CD4-positive, alpha-beta T cell (primary cell): ENCODE data around the gene RUSF1. TPM values are rescaled to one million over a fixed set of nuclear protein-coding genes. Genes with fewer than 3 reads are reported as not detected.
"Not testable (repeated sequence)": the region's sequence is repeated elsewhere in the genome, so short reads cannot be mapped to it uniquely, and the experiment has no call there.

Source experiments
- ATAC-seq: fragments of 200-7000 bp; cut with Tn5 transposase; one replicate; pipeline ENCODE4 v1.10.0; 2022; ENCODE audit warnings: mild to moderate bottlenecking; ENCODE audit not compliant: poor library complexity
- CTCF ChIA-PET: fragments of 350-600 bp; sonication (Branson Sonifier 250); formaldehyde crosslinking; loops from one replicate; lab custom pipeline; 2021; ENCODE audit warnings: antibody characterized with exemption, inconsistent platforms; lab: Charles Lee
- POLR2A ChIA-PET: fragments of 350-600 bp; sonication (Branson Sonifier 250); formaldehyde crosslinking; loops from one replicate; lab custom pipeline; 2021; ENCODE audit warnings: antibody characterized with exemption, inconsistent platforms; lab: Charles Lee
- DNase-seq, 14 experiments: peaks; one replicate each; pipeline ENCODE4 v3.0.0-alpha.2; 2013 to 2020; ENCODE audit warnings: mixed read lengths in 2 of 14
- H3K27ac ChIP-seq, 2 donors: one replicate each; pipeline versions ENCODE4 v1.5.1 to v1.7.0; 2013; ENCODE audit warnings: low read length in 2 of 2, low read depth in 1 of 2, mild to moderate bottlenecking in 1 of 2
- H3K27me3 ChIP-seq, 2 experiments: 1 replicate in 1 of 2; 2 replicates in 1 of 2; pipeline versions ENCODE4 v1.6.1 to v1.7.0; 2013; ENCODE audit warnings: low read length in 2 of 2, control low read depth in 1 of 2, mild to moderate bottlenecking in 1 of 2, moderate library complexity in 1 of 2; ENCODE audit not compliant: insufficient read depth in 2 of 2, control insufficient read depth in 1 of 2
- H3K36me3 ChIP-seq: one replicate; pipeline ENCODE4 v1.6.1; 2013; ENCODE audit warnings: low read length, control low read depth; ENCODE audit not compliant: insufficient read depth
- H3K4me1 ChIP-seq: one replicate; pipeline ENCODE4 v1.6.1; 2013; ENCODE audit warnings: low read length, control low read depth; ENCODE audit not compliant: insufficient read depth
- H3K4me3 ChIP-seq: one replicate; pipeline ENCODE4 v1.5.1; 2013; ENCODE audit warnings: mild to moderate bottlenecking, low read length, moderate library complexity
- H3K9me3 ChIP-seq, 2 experiments: 1 replicate in 1 of 2; 2 replicates in 1 of 2; pipeline versions ENCODE4 v1.6.1 to v1.7.0; 2013; ENCODE audit warnings: low read length in 2 of 2, mild to moderate bottlenecking in 2 of 2, control low read depth in 1 of 2, moderate library complexity in 1 of 2; ENCODE audit not compliant: control insufficient read depth in 1 of 2, insufficient read depth in 1 of 2
- H3K27ac Mint-ChIP-seq: one replicate; pipeline ENCODE4 v1.8.0; 2020; ENCODE audit warnings: mixed read lengths
- H3K27me3 Mint-ChIP-seq: one replicate; pipeline ENCODE4 v1.8.0; 2021; ENCODE audit warnings: mixed read lengths
- H3K36me3 Mint-ChIP-seq: one replicate; pipeline ENCODE4 v1.8.0; 2021; ENCODE audit warnings: low read depth, mixed read lengths
- H3K4me1 Mint-ChIP-seq: one replicate; pipeline ENCODE4 v1.8.0; 2021; ENCODE audit warnings: low read depth, mixed read lengths
- H3K4me3 Mint-ChIP-seq: one replicate; pipeline ENCODE4 v1.8.0; 2020; ENCODE audit warnings: mild to moderate bottlenecking, mixed read lengths
- H3K9me3 Mint-ChIP-seq: one replicate; pipeline ENCODE4 v1.8.0; 2020; ENCODE audit warnings: mixed read lengths
- intact Hi-C, 2 experiments: fragments of 100-400 bp; cut with DNase I in 1 of 2; cut with micrococcal nuclease in 1 of 2; formaldehyde crosslinking; loops; one replicate each; pipeline versions ENCODE4 v1.15.1 to v1.9.0; 2023 to 2025; cut with DNase I, micrococcal nuclease
- total RNA-seq, 174 experiments: library from RNA in 2 of 174; stranded (reverse) in 2 of 174; gene quantifications; one replicate each; pipeline ENCODE4 v1.2.3 and lab custom pipeline; 2021 to 2026
- TF ChIP-seq, protein P1 (sequence below): fragments of 200-600 bp; IDR thresholded peaks from one replicate; pipeline ENCODE4 v1.8.0; 2022; ENCODE audit warnings: antibody characterized with exemption, mild to moderate bottlenecking

Gene RUSF1
- total RNA-seq, 2 experiments from 2014 or later = 69.2 to 73.2 TPM

DNA sequence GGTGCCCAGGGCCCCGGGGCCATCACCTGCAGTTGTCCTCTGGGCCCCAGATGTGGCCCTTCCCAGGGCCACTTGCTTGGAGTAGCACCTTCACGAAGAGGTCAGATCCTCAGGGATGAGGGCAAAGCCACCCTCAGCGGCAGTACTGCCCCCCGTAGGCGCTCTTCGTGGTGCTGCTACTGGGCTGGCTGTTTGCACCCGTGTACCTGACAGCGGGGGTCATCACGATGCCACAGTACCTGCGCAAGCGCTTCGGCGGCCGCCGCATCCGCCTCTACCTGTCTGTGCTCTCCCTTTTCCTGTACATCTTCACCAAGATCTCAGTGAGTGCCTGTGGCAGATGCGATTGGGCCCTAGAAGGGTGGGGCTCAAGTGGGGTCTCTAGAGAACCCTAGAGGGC, 22.6 kb downstream of the RUSF1 start:
- peaks cover 27% of the 10 kb centered on the region for H3K4me1 ChIP-seq
- TF ChIP-seq, protein P1, sequence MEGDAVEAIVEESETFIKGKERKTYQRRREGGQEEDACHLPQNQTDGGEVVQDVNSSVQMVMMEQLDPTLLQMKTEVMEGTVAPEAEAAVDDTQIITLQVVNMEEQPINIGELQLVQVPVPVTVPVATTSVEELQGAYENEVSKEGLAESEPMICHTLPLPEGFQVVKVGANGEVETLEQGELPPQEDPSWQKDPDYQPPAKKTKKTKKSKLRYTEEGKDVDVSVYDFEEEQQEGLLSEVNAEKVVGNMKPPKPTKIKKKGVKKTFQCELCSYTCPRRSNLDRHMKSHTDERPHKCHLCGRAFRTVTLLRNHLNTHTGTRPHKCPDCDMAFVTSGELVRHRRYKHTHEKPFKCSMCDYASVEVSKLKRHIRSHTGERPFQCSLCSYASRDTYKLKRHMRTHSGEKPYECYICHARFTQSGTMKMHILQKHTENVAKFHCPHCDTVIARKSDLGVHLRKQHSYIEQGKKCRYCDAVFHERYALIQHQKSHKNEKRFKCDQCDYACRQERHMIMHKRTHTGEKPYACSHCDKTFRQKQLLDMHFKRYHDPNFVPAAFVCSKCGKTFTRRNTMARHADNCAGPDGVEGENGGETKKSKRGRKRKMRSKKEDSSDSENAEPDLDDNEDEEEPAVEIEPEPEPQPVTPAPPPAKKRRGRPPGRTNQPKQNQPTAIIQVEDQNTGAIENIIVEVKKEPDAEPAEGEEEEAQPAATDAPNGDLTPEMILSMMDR = no peak
- no peak overlapping the region for H3K27ac ChIP-seq
- ATAC-seq = no peak
- H3K36me3 Mint-ChIP-seq = peaks cover 10% of the 10 kb centered on the region
- peak overlapping the region; percentile 31 for H3K4me3 Mint-ChIP-seq
- intact Hi-C loops = loop anchor here in 1 of 2 experiments (10.0 kb wide), 1 partner anchor 229 kb away; a partner anchor contains a TSS
- POLR2A ChIA-PET = interaction anchor here (5.7 kb wide), 1 partner anchor 22 kb away, joined by 47 read pairs; the partner anchor contains the start of gene RUSF1
- H3K27me3 Mint-ChIP-seq = no peaks in the 10 kb centered on the region
- H3K27ac Mint-ChIP-seq = no peak overlapping the region
- H3K36me3 ChIP-seq = no peaks in the 10 kb centered on the region
- H3K9me3 Mint-ChIP-seq = no peaks in the 10 kb centered on the region
- no peaks in the 10 kb centered on the region for H3K27me3 ChIP-seq
- no peak for DNase-seq
- H3K4me3 ChIP-seq = no peak overlapping the region
- CTCF ChIA-PET = no interaction called here
- peaks cover 13% of the 10 kb centered on the region for H3K4me1 Mint-ChIP-seq
- H3K9me3 ChIP-seq = no peaks in the 10 kb centered on the region

DNA sequence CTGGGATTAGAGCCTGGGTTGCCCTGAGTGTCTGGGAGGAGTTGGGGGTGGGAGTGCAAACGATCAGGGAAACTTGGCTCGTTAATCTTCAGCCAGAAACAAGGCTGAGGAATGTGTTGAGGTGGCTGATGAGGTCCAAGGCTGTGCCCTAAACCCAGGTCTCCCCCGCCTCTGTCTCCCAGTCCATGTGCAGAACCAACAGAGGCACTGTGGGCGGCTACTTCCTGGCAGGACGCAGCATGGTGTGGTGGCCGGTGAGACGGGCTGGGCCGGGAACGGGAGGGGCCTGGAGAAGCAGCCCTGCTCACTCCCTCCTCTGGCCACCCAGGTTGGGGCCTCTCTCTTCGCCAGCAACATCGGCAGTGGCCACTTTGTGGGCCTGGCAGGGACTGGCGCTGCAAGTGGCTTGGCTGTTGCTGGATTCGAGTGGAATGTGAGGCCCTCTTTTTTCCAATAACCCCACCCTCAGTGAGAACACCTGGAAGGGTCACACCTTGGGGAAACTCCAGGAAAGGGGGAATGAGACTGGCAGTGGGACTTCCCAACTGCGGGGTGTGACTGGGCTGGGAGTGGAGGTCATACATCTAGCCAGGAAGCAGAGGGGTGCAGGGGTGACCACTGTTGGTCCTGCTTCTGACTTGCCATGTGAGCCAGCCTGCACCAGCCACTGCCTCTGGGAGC, 23.6 kb downstream of the RUSF1 start:
- Mint-ChIP-seq H3K36me3 (peaks cover 9% of the 10 kb centered on the region), H3K4me1 (peaks cover 13% of the 10 kb centered on the region), H3K27me3 (no peaks in the 10 kb centered on the region), H3K27ac (no peak overlapping the region), H3K9me3 (no peaks in the 10 kb centered on the region), H3K4me3 (no peak overlapping the region)
- TF ChIP-seq, protein P1 = no peak
- DNase-seq (no peak), ATAC-seq (no peak)
- Histone ChIP-seq H3K27ac (no peak overlapping the region), H3K9me3 (no peaks in the 10 kb centered on the region), H3K4me1 (peaks cover 27% of the 10 kb centered on the region), H3K27me3 (no peaks in the 10 kb centered on the region), H3K36me3 (no peaks in the 10 kb centered on the region), H3K4me3 (no peak overlapping the region)
- ChIA-PET CTCF (no interaction called here), POLR2A (interaction anchor here (5.7 kb wide), 1 partner anchor 23 kb away, joined by 47 read pairs; the partner anchor contains the start of gene RUSF1)
- intact Hi-C loops = loop anchor here in 1 of 2 experiments (10.0 kb wide), 1 partner anchor 230 kb away; a partner anchor contains a TSS

DNA sequence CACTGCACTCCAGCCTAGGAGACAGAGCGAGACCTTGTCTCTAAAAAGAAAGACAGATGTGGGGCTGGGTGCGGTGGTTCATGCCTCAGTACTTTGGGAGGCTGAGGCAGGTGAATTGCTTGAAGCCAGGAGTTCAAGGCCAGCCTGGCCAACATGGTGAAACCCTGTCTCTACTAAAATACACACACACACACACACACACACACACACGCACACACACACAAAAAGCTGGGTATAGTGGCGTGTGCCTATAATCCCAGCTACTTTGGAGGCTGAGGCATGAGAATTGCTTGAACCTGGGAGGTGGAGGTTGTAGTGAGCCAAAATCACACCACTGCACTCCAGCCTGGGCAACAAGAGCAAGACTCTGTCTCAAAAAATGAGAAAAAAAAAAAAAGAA, 24.1 kb downstream of the RUSF1 start:
- H3K4me3 ChIP-seq, H3K36me3 ChIP-seq, CTCF ChIA-PET, H3K27me3 Mint-ChIP-seq, H3K27me3 ChIP-seq, H3K4me3 Mint-ChIP-seq, H3K9me3 Mint-ChIP-seq, H3K36me3 Mint-ChIP-seq, H3K27ac ChIP-seq, ATAC-seq, DNase-seq, POLR2A ChIA-PET, H3K27ac Mint-ChIP-seq, H3K9me3 ChIP-seq: not testable (repeated sequence)
- intact Hi-C loops = loop anchor here in 1 of 2 experiments (10.0 kb wide), 1 partner anchor 231 kb away; a partner anchor contains a TSS
- H3K4me1 ChIP-seq = peaks cover 27% of the 10 kb centered on the region
- H3K4me1 Mint-ChIP-seq = peaks cover 13% of the 10 kb centered on the region
